Lung (tissue), 12 donors: Measurements from ENCODE around the gene DDX49. TPM values are rescaled to one million over a fixed set of nuclear protein-coding genes. Genes with fewer than 3 reads are reported as not detected.

ENCODE experiments used
- ATAC-seq: fragments of 200-7000 bp; cut with Tn5 transposase; one replicate; pipeline ENCODE4 v1.9.1; 2020; ENCODE audit warnings: moderate number of reproducible peaks; ENCODE audit not compliant: insufficient read depth, low FRiP score
- DNase-seq, 3 donors: peaks; one replicate each; pipeline ENCODE4 v3.0.0-alpha.2; 2013 to 2017
- H3K27ac ChIP-seq, 2 donors: one replicate each; pipeline ENCODE4 v1.5.1; 2013; ENCODE audit warnings: mild to moderate bottlenecking in 2 of 2, moderate library complexity in 2 of 2, control low read depth in 1 of 2, inconsistent platforms in 1 of 2, low read depth in 1 of 2, low read length in 1 of 2
- H3K27me3 ChIP-seq, 3 donors: one replicate each; pipeline ENCODE4 v1.5.1; 2013; ENCODE audit warnings: low read length in 2 of 3; ENCODE audit not compliant: control insufficient read depth in 3 of 3, insufficient read depth in 3 of 3
- H3K36me3 ChIP-seq, 4 donors: one replicate each; pipeline ENCODE4 v1.5.1; 2013; ENCODE audit warnings: low read length in 4 of 4, mild to moderate bottlenecking in 1 of 4, moderate library complexity in 1 of 4; ENCODE audit not compliant: control insufficient read depth in 4 of 4, insufficient read depth in 4 of 4
- H3K4me1 ChIP-seq, 5 donors: one replicate each; pipeline ENCODE4 v1.5.1; 2013; ENCODE audit warnings: low read length in 5 of 5, mild to moderate bottlenecking in 2 of 5, moderate library complexity in 1 of 5; ENCODE audit not compliant: control insufficient read depth in 5 of 5, insufficient read depth in 5 of 5
- H3K4me3 ChIP-seq: one replicate; pipeline ENCODE4 v1.5.1; 2013; ENCODE audit warnings: mild to moderate bottlenecking, control low read depth, moderate library complexity
- H3K9ac ChIP-seq, 2 donors: one replicate each; pipeline ENCODE4 v1.5.1; 2013; ENCODE audit warnings: low read length in 2 of 2, control low read depth in 1 of 2; ENCODE audit not compliant: insufficient read depth in 1 of 2
- H3K9me3 ChIP-seq, 4 donors: one replicate each; pipeline ENCODE4 v1.5.1; 2013; ENCODE audit warnings: low read length in 3 of 4, mild to moderate bottlenecking in 1 of 4, moderate library complexity in 1 of 4; ENCODE audit not compliant: control insufficient read depth in 4 of 4, insufficient read depth in 3 of 4
- WGBS, 2 donors: extraction: QIAGEN DNeasy Blood & Tissue Kit; methylation state at CpG; one replicate each; pipeline ENCODE4 v1.1.7; 2013; 5-methylcytosine and 5-hydroxymethylcytosine counted together
- polyA plus RNA-seq, 2 donors: library from polyadenylated mRNA; stranded (reverse); fragments of 200-250 nt; gene quantifications; one replicate each; pipeline ENCODE4 v1.2.1, GENCODE V29; 2013
- total RNA-seq, 2 donors: library from RNA; depleted of rRNA in 1 of 2; stranded (reverse); fragments of >200 nt in 1 of 2; gene quantifications; one replicate each; pipeline ENCODE4 v1.2.1, GENCODE V29; 2014 to 2021
- TF ChIP-seq, protein P1 (sequence below): IDR thresholded peaks from 2 replicates; pipeline ENCODE4 v1.5.1; 2012; ENCODE audit warnings: mild to moderate bottlenecking; ENCODE audit errors: control extremely low read depth, extremely low read depth
- donor health status: control.
- donor health status: control.
- donor health status: Bipolar disorder and iron deficiency.
- donor health status: healthy.
- donor health status: DM: yes; HTN: yes; CAD: no.

Gene DDX49
- total and polyA plus RNA-seq, 4 donors: 32.2 to 69.1 (median 56.2) TPM

DNA sequence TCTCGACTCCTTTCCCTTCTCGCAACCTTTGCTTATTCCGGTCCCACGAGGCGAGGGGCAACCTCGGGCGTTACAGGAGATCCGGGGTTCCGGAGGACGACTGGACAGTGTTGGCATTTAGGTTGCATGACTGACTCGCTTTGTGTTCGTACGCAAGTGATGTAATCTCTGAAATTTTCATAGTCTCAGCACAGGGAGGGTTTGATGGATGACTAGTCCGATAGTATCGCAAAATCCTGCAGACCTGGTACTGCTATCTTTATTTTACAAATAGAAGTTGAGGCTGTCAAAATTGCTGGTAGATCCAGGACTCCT is 342 bp downstream of the DDX49 start:
- H3K4me3 ChIP-seq: peak overlapping the region; percentile 95

DNA sequence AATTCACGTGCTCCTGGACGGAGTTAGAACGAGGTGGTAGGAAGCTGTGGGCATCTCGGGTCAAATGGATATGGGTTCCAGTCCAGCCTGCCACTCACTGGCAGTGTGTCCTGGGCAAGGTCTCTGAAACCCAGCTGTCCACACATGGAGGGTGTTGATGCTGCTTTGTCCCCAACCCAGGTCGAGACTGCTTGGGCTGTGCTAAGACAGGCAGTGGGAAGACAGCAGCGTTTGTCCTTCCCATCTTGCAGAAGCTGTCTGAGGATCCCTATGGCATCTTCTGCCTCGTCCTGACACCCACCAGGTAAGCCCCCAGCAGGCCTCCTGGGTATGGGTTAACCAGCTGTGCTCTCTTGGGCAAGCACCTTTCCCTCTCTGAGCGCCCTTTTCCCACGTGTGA is 885 bp downstream of the DDX49 start:
- Histone ChIP-seq H3K4me3 (peak overlapping the region; percentile 95), H3K4me1 (peaks cover 0 to 21% (median 6%) of the 10 kb centered on the region in 5 donors), H3K36me3 (peaks cover 3 to 41% (median 18%) of the 10 kb centered on the region in 4 donors), H3K9ac (peak overlapping the region; percentile 20 to 61), H3K27ac (peak overlapping the region in 1 of 2 donors; percentile 0), H3K27me3 (no peaks in the 10 kb centered on the region), H3K9me3 (no peaks in the 10 kb centered on the region)
- DNase-seq (no peak), ATAC-seq (no peak)
- TF ChIP-seq, protein P1, sequence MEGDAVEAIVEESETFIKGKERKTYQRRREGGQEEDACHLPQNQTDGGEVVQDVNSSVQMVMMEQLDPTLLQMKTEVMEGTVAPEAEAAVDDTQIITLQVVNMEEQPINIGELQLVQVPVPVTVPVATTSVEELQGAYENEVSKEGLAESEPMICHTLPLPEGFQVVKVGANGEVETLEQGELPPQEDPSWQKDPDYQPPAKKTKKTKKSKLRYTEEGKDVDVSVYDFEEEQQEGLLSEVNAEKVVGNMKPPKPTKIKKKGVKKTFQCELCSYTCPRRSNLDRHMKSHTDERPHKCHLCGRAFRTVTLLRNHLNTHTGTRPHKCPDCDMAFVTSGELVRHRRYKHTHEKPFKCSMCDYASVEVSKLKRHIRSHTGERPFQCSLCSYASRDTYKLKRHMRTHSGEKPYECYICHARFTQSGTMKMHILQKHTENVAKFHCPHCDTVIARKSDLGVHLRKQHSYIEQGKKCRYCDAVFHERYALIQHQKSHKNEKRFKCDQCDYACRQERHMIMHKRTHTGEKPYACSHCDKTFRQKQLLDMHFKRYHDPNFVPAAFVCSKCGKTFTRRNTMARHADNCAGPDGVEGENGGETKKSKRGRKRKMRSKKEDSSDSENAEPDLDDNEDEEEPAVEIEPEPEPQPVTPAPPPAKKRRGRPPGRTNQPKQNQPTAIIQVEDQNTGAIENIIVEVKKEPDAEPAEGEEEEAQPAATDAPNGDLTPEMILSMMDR: no peak
- WGBS, 2 donors: 56 to 64% methylated on average over 9 of the region's 9 CpGs

More for the DNA sequence above, 342 bp downstream of the DDX49 start:
- H3K27me3 ChIP-seq: no peaks in the 10 kb centered on the region
- peaks cover 3 to 44% (median 20%) of the 10 kb centered on the region in 4 donors for H3K36me3 ChIP-seq
- DNase-seq (no peak), ATAC-seq (no peak)
- H3K9ac ChIP-seq: peak overlapping the region; percentile 20 to 57
- no peaks in the 10 kb centered on the region for H3K9me3 ChIP-seq
- TF ChIP-seq, protein P1: no peak
- WGBS, 2 donors: 0 to 1% methylated on average over 15 of the region's 15 CpGs
- peak overlapping the region; percentile 3 to 78 for H3K27ac ChIP-seq
- H3K4me1 ChIP-seq: peaks cover 0 to 21% (median 6%) of the 10 kb centered on the region in 5 donors

DNA sequence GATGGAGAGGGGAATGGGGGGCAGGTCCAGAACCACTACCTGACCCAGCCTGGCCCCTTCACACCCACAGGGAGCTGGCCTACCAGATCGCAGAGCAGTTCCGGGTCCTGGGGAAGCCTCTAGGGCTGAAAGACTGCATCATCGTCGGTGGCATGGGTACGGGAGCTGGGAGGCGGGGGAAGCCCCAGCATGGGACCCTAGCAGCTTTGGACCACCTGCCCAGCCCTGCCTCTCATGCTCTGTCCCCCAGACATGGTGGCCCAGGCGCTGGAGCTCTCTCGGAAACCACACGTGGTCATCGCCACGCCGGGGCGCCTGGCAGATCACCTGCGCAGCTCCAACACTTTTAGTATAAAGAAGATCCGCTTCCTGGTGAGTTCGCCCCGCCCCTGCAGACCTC is 2.1 kb downstream of the DDX49 start:
- TF ChIP-seq, protein P1: no peak
- no peak for ATAC-seq
- H3K4me1 ChIP-seq: peaks cover 0 to 21% (median 6%) of the 10 kb centered on the region in 5 donors
- no peaks in the 10 kb centered on the region for H3K27me3 ChIP-seq
- 92 to 95% methylated on average over 17 of the region's 17 CpGs for WGBS, 2 donors
- H3K9ac ChIP-seq: no peak overlapping the region
- H3K9me3 ChIP-seq: no peaks in the 10 kb centered on the region
- peaks cover 3 to 47% (median 23%) of the 10 kb centered on the region in 4 donors for H3K36me3 ChIP-seq
- DNase-seq: no peak
- H3K27ac ChIP-seq: no peak overlapping the region
- no peak overlapping the region for H3K4me3 ChIP-seq
